ENCODE data around the gene CHAMP1.

GRCh38 chr13:114269281-114269770 lies 45.0 kb upstream of the CHAMP1 start:
- TF ChIP-seq PATZ1 (CRISPR knock-in tag; IDR thresholded peaks at IDR 0.05; ENCODE audit: borderline replicate concordance), result no peak
- TF ChIP-seq ZFP30 (CRISPR knock-in tag; IDR thresholded peaks at IDR 0.05), result no peak
- no peak for TF ChIP-seq ZC3H10 (CRISPR knock-in tag; IDR thresholded peaks at IDR 0.05)
- no peak for TF ChIP-seq ISL1 (CRISPR knock-in tag; IDR thresholded peaks at IDR 0.05)
- TF ChIP-seq ZFP3 (CRISPR knock-in tag; IDR thresholded peaks at IDR 0.05), result no peak
- TF ChIP-seq CREB5 (CRISPR knock-in tag; IDR thresholded peaks at IDR 0.05; ENCODE audit: low read depth), result no peak
- TF ChIP-seq ZNF565 (CRISPR knock-in tag; conservative IDR thresholded peaks at IDR 0.05; ENCODE audit: low read depth), result no peak
- TF ChIP-seq POU6F1 (CRISPR knock-in tag; IDR thresholded peaks at IDR 0.05; ENCODE audit: borderline replicate concordance, low read depth), result no peak
- no peak for TF ChIP-seq RARB (CRISPR knock-in tag; IDR thresholded peaks at IDR 0.05)
- TF ChIP-seq SNAI2 (CRISPR knock-in tag; IDR thresholded peaks at IDR 0.05), result no peak
